Body of pancreas (tissue), 4 donors: ENCODE results near the gene RAI1. TPM values are rescaled to one million over a fixed set of nuclear protein-coding genes. Genes with fewer than 3 reads are reported as not detected.

Experiments used
- ATAC-seq: fragments of 150-250 bp; one replicate; pipeline ENCODE4 v1.9.1; 2016
- DNase-seq, 4 donors: peaks; one replicate each; pipeline ENCODE4 v3.0.0-alpha.2; 2019
- H3K27ac ChIP-seq, 4 donors: fragments of 200-600 bp; sonication (generic); 1 replicate in 3 of 4; 2 replicates in 1 of 4; pipeline versions ENCODE4 v1.5.1 to v1.6.1; 2016 to 2019; ENCODE audit warnings: mild to moderate bottlenecking in 1 of 4, mixed read lengths in 1 of 4, moderate library complexity in 1 of 4
- H3K27me3 ChIP-seq, 2 donors: fragments of 200-600 bp; sonication (generic); one replicate each; pipeline ENCODE4 v1.6.0; 2016; ENCODE audit warnings: mild to moderate bottlenecking in 1 of 2
- H3K36me3 ChIP-seq, 2 donors: fragments of 200-600 bp; sonication (generic); replicated peaks in 1 of 2; 2 replicates each; pipeline ENCODE4 v1.5.1; 2016; ENCODE audit warnings: low read depth in 2 of 2; ENCODE audit not compliant: insufficient read depth in 1 of 2
- H3K4me1 ChIP-seq: fragments of 200-600 bp; sonication (generic); one replicate; pipeline ENCODE4 v1.6.0; 2016
- H3K4me3 ChIP-seq, 2 donors: fragments of 200-600 bp; sonication (generic); 1 replicate in 1 of 2; 2 replicates in 1 of 2; pipeline ENCODE4 v1.5.1; 2016 to 2019
- H3K9me3 ChIP-seq, 3 donors: fragments of 200-600 bp; sonication (generic); 1 replicate in 2 of 3; 2 replicates in 1 of 3; pipeline ENCODE4 v1.5.1; 2016
- CTCF ChIP-seq, 7 experiments: fragments of 450-650 bp in 4 of 7; fragments of 200-600 bp in 3 of 7; sonication (generic) in 3 of 7; IDR thresholded peaks; one replicate each; pipeline ENCODE4 v1.5.1; 2016 to 2019; ENCODE audit warnings: antibody characterized with exemption in 7 of 7
- POLR2A ChIP-seq, 3 donors: fragments of 450-650 bp; IDR thresholded peaks; one replicate each; pipeline ENCODE4 v1.6.1; 2016; ENCODE audit warnings: antibody characterized with exemption in 3 of 3, mild to moderate bottlenecking in 2 of 3
- WGBS, 2 donors: methylation state at CpG; one replicate each; pipeline ENCODE4 v1.1.5; 2017; 5-methylcytosine and 5-hydroxymethylcytosine counted together
- intact Hi-C: fragments of 100-400 bp; cut with DNase I; formaldehyde crosslinking; loops from one replicate; pipeline ENCODE4 v1.15.1; 2023
- total RNA-seq, 2 donors: library from RNA; depleted of rRNA; stranded (reverse); fragments of >200 nt; gene quantifications; one replicate each; pipeline ENCODE4 v1.1.0, GENCODE V29; 2016

The RAI1 gene
- total RNA-seq, 2 donors from 2014 or later: 16.3 to 41.5 TPM

- intact Hi-C loops: no loop called here
- TF ChIP-seq CTCF (IDR thresholded peaks at IDR 0.05) (no peak), POLR2A (IDR thresholded peaks at IDR 0.05) (no peak)
- H3K36me3 ChIP-seq: no peaks in the 10 kb centered on the region
- ATAC-seq (no peak), DNase-seq (no peak)
- H3K9me3 ChIP-seq: no peaks in the 10 kb centered on the region
- H3K4me1 ChIP-seq: peaks cover 20% of the 10 kb centered on the region
- WGBS, 2 donors: 75 to 92% methylated on average over 7 of the region's 7 CpGs
- H3K27ac ChIP-seq: no peak overlapping the region
- no peak overlapping the region for H3K4me3 ChIP-seq
- H3K27me3 ChIP-seq: no peaks in the 10 kb centered on the region
Measured at GRCh38 chr17:17767154-17767869, 86.1 kb downstream of the RAI1 start.

- ATAC-seq (no peak), DNase-seq (no peak)
- TF ChIP-seq POLR2A (IDR thresholded peaks at IDR 0.05) (no peak), CTCF (IDR thresholded peaks at IDR 0.05) (no peak)
- H3K36me3 ChIP-seq: no peaks in the 10 kb centered on the region
- intact Hi-C loops: no loop called here
- H3K9me3 ChIP-seq: no peaks in the 10 kb centered on the region
- no peak overlapping the region for H3K4me3 ChIP-seq
- no peaks in the 10 kb centered on the region for H3K27me3 ChIP-seq
- WGBS, 2 donors: 78 to 87% methylated on average over 6 of the region's 6 CpGs
- H3K4me1 ChIP-seq: peaks cover 14% of the 10 kb centered on the region
- H3K27ac ChIP-seq: no peak overlapping the region
Measured at GRCh38 chr17:17767887-17768418, 86.7 kb downstream of the RAI1 start.

- intact Hi-C loops: no loop called here
- H3K36me3 ChIP-seq: no peaks in the 10 kb centered on the region
- H3K4me1 ChIP-seq: peaks cover 10% of the 10 kb centered on the region
- ATAC-seq (no peak), DNase-seq (no peak)
- no peak overlapping the region for H3K4me3 ChIP-seq
- no peaks in the 10 kb centered on the region for H3K27me3 ChIP-seq
- TF ChIP-seq CTCF (IDR thresholded peaks at IDR 0.05) (no peak), POLR2A (IDR thresholded peaks at IDR 0.05) (no peak)
- H3K27ac ChIP-seq: no peak overlapping the region
- 53 to 75% methylated on average over 9 to 14 of the region's 14 CpGs for whole genome bisulfite sequencing, 2 donors
- H3K9me3 ChIP-seq: no peaks in the 10 kb centered on the region
Measured at GRCh38 chr17:17768424-17769088, 87.3 kb downstream of the RAI1 start.

- no peak for ATAC-seq
- no peaks in the 10 kb centered on the region for H3K36me3 ChIP-seq
- no peak for DNase-seq
- TF ChIP-seq POLR2A (IDR thresholded peaks at IDR 0.05) (no peak), CTCF (IDR thresholded peaks at IDR 0.05) (no peak)
- no peak overlapping the region for H3K4me3 ChIP-seq
- H3K27ac ChIP-seq: no peak overlapping the region
- peaks cover 21% of the 10 kb centered on the region for H3K4me1 ChIP-seq
- H3K9me3 ChIP-seq: no peaks in the 10 kb centered on the region
- WGBS, 2 donors: 83 to 84% methylated on average over 23 to 24 of the region's 25 CpGs
- H3K27me3 ChIP-seq: no peaks in the 10 kb centered on the region
- intact Hi-C loops: no loop called here
Measured at GRCh38 chr17:17769869-17770631, 88.8 kb downstream of the RAI1 start.
